ENCODE results near the gene FGD5.

- no peak for TF ChIP-seq CTCF (IDR thresholded peaks at IDR 0.05; ENCODE audit: low read depth, low read length)
- no peak for TF ChIP-seq POLR2A (IDR thresholded peaks at IDR 0.05; ENCODE audit: extremely low read depth, insufficient read length)
Measured at GRCh38 chr3:14810801-14811661, 7.7 kb upstream of the FGD5 start.
